GM12878 (cell line): ENCODE data around the gene BCLAF1. TPM values are rescaled to one million over a fixed set of nuclear protein-coding genes. Genes with fewer than 3 reads are reported as not detected.

Source experiments
- BRCA1 ChIP-seq: IDR thresholded peaks from 2 replicates; pipeline ENCODE4 v1.6.1; 2011; ENCODE audit warnings: low read depth, low read length, improper control_type of control experiment
- CBFB ChIP-seq: IDR thresholded peaks from 2 replicates; pipeline ENCODE4 v1.6.1; 2016; ENCODE audit warnings: antibody characterized with exemption, low read depth
- CREM ChIP-seq: IDR thresholded peaks from 2 replicates; pipeline ENCODE4 v1.6.1; 2014; ENCODE audit warnings: antibody characterized with exemption, low read depth
- E2F4 ChIP-seq: IDR thresholded peaks from 2 replicates; pipeline ENCODE4 v1.6.1; 2012; ENCODE audit warnings: low read depth, low read length, improper control_type of control experiment
- ELK1 ChIP-seq: IDR thresholded peaks from 2 replicates; pipeline ENCODE4 v1.6.1; 2012; ENCODE audit warnings: low read depth, low read length, improper control_type of control experiment
- FOXM1 ChIP-seq: IDR thresholded peaks from 2 replicates; pipeline ENCODE4 v1.6.1; 2012; ENCODE audit warnings: low read depth, mild to moderate bottlenecking, inconsistent platforms, low read length, moderate library complexity
- HSF1 ChIP-seq: fragments of 150-350 bp; IDR thresholded peaks from 2 replicates; pipeline ENCODE4 v1.6.1; 2014; ENCODE audit warnings: mild to moderate bottlenecking, low read depth, low read length
- JUNB ChIP-seq: IDR thresholded peaks from 2 replicates; pipeline ENCODE4 v1.6.1; 2016; ENCODE audit warnings: antibody characterized with exemption, mild to moderate bottlenecking
- MXI1 ChIP-seq: fragments of 150-350 bp; IDR thresholded peaks from 2 replicates; pipeline ENCODE4 v1.6.1; 2011; ENCODE audit warnings: low read depth, mild to moderate bottlenecking, inconsistent platforms, low read length, improper control_type of control experiment
- MYB ChIP-seq: fragments of 150-350 bp; IDR thresholded peaks from 2 replicates; pipeline ENCODE4 v1.6.1; 2014; ENCODE audit warnings: mild to moderate bottlenecking, low read depth, low read length, borderline replicate concordance
- NBN ChIP-seq: fragments of 450-650 bp; IDR thresholded peaks from 2 replicates; pipeline ENCODE4 v1.6.1; 2016
- NFIC ChIP-seq: IDR thresholded peaks from 2 replicates; pipeline ENCODE4 v1.6.1; 2012; ENCODE audit warnings: low read depth, mild to moderate bottlenecking, inconsistent platforms, low read length, moderate library complexity
- POLR2A ChIP-seq: IDR thresholded peaks from 2 replicates; pipeline ENCODE4 v1.6.1; 2011; ENCODE audit warnings: low read depth, mild to moderate bottlenecking, low read length
- POLR2AphosphoS5 ChIP-seq: IDR thresholded peaks from 2 replicates; pipeline ENCODE4 v1.6.1; 2011; ENCODE audit warnings: mild to moderate bottlenecking, low read length, inconsistent platforms
- SP1 ChIP-seq: IDR thresholded peaks from one replicate; pipeline ENCODE4 v1.6.1; 2011; ENCODE audit warnings: low read depth, low read length
- SUZ12 ChIP-seq: fragments of 200-600 bp; sonication (generic); IDR thresholded peaks from one replicate; pipeline ENCODE4 v1.6.1; 2018; ENCODE audit warnings: antibody characterized with exemption, mild to moderate bottlenecking; ENCODE audit not compliant: unreplicated experiment
- TCF7 ChIP-seq: IDR thresholded peaks from 2 replicates; pipeline ENCODE4 v1.6.1; 2014; ENCODE audit warnings: antibody characterized with exemption, borderline replicate concordance
- WRNIP1 ChIP-seq: IDR thresholded peaks from 2 replicates; pipeline ENCODE4 v1.6.1; 2011; ENCODE audit warnings: low read depth, low read length, improper control_type of control experiment, borderline replicate concordance
- ZBTB33 ChIP-seq: fragments of 450-650 bp; IDR thresholded peaks from 2 replicates; pipeline ENCODE4 v1.6.1; 2017; ENCODE audit warnings: mild to moderate bottlenecking
- ZBTB40 ChIP-seq: fragments of 450-650 bp; IDR thresholded peaks from 2 replicates; pipeline ENCODE4 v1.6.1; 2016; ENCODE audit warnings: mild to moderate bottlenecking, moderate library complexity, borderline replicate concordance
- ZNF207 ChIP-seq: fragments of 450-650 bp; IDR thresholded peaks from 2 replicates; pipeline ENCODE4 v1.6.1; 2014; ENCODE audit warnings: antibody characterized with exemption, mild to moderate bottlenecking, borderline replicate concordance
- polyA plus RNA-seq, 11 experiments: library from polyadenylated mRNA; depleted of rRNA in 4 of 11; unstranded in 6 of 11; stranded (reverse) in 5 of 11; fragments of >200 nt; fragmentation: Nextera tagmentation in 4 of 11; fragmentation: Illumina TruSeq in 1 of 11; extraction: Ambion mirVana in 4 of 11; extraction: Trizol in 1 of 11; gene quantifications; 1 replicate in 1 of 11; 2 replicates in 10 of 11; pipeline versions ENCODE4 v1.2.1 to v1.2.3, GENCODE V29; 2011 to 2016; ENCODE audit warnings: inconsistent platforms in 2 of 11, missing spikeins in 2 of 11, low read depth in 1 of 11
- total RNA-seq, 4 experiments: library from RNA; depleted of rRNA in 3 of 4; stranded (reverse); fragments of >200 nt in 3 of 4; fragmentation: Illumina TruSeq in 1 of 4; extraction: Trizol in 1 of 4; gene quantifications; 2 replicates each; pipeline versions ENCODE4 v1.2.1 to v1.2.3, GENCODE V29; 2013 to 2021

BCLAF1 gene
- total and polyA plus RNA-seq, 10 of the 15 experiments (the other 5 are each of a cell fraction or from before 2014, with no cell fraction given), result 56.0 to 223 (median 114) TPM

GRCh38 chr6:136249811-136250685, 39.6 kb downstream of the BCLAF1 start, which contains the start of gene MTFR2 (continued):
- TF ChIP-seq HSF1 (no peak), ELK1 (peak; percentile 75; the same call in 1 of the 2 replicates), MXI1 (peak; percentile 99), E2F4 (peak; percentile 100), CBFB (peak; percentile 74; the same call in 1 of the 2 replicates), ZBTB40 (peak; percentile 81; the same call in 1 of the 2 replicates), CREM (peak; percentile 95), BRCA1 (no peak), JUNB (no peak), FOXM1 (peak; percentile 91), SUZ12 (no peak), ZBTB33 (no peak), ZNF207 (peak; percentile 69; the same call in 1 of the 2 replicates), POLR2AphosphoS5 (peak; percentile 88), NFIC (peak; percentile 24; the same call in 1 of the 2 replicates), NBN (peak; percentile 87), MYB (no peak), TCF7 (no peak), WRNIP1 (peak; percentile 87; the same call in 1 of the 2 replicates), SP1 (peak; percentile 100), POLR2A (peak; percentile 90)
